Trophoblast cell (in vitro differentiated cells and primary cell): ENCODE measurements around the gene ZC3H12D.

ENCODE experiments used
- DNase-seq, 2 donors: peaks; one replicate each; pipeline ENCODE4 v3.0.0-alpha.2; 2016
- H2AFZ ChIP-seq: 2 replicates; pipeline ENCODE4 v1.6.1; 2013; ENCODE audit warnings: low read length, moderate library complexity, mild to moderate bottlenecking; ENCODE audit not compliant: insufficient read depth, poor library complexity
- H2AK5ac ChIP-seq: 2 replicates; pipeline ENCODE4 v1.6.1; 2013; ENCODE audit warnings: mild to moderate bottlenecking, low read length
- H2BK120ac ChIP-seq: 2 replicates; pipeline ENCODE4 v1.6.1; 2013; ENCODE audit warnings: low read length, mild to moderate bottlenecking, moderate library complexity; ENCODE audit not compliant: insufficient read depth, poor library complexity
- H2BK12ac ChIP-seq: 2 replicates; pipeline ENCODE4 v1.6.1; 2013; ENCODE audit warnings: mild to moderate bottlenecking, low read length, moderate library complexity
- H2BK5ac ChIP-seq: 2 replicates; pipeline ENCODE4 v1.6.1; 2013; ENCODE audit warnings: low read length, low read depth, moderate library complexity, mild to moderate bottlenecking; ENCODE audit not compliant: poor library complexity
- H3K14ac ChIP-seq: 2 replicates; pipeline ENCODE4 v1.6.1; 2013; ENCODE audit warnings: mild to moderate bottlenecking, low read length
- H3K18ac ChIP-seq: 2 replicates; pipeline ENCODE4 v1.6.1; 2013; ENCODE audit warnings: mild to moderate bottlenecking, low read length
- H3K23ac ChIP-seq: 2 replicates; pipeline ENCODE4 v1.6.1; 2013; ENCODE audit warnings: low read length
- H3K27ac ChIP-seq: 2 replicates; pipeline ENCODE4 v1.5.1; 2013; ENCODE audit warnings: low read depth, mild to moderate bottlenecking, inconsistent platforms, low read length, moderate library complexity
- H3K27me3 ChIP-seq: 2 replicates; pipeline ENCODE4 v1.6.1; 2013; ENCODE audit warnings: inconsistent platforms, mild to moderate bottlenecking, low read length, moderate library complexity; ENCODE audit not compliant: insufficient read depth
- H3K36me3 ChIP-seq, 2 experiments: 1 replicate in 1 of 2; 2 replicates in 1 of 2; pipeline ENCODE4 v1.6.1; 2013; ENCODE audit warnings: low read length in 2 of 2, mild to moderate bottlenecking in 2 of 2, moderate library complexity in 1 of 2; ENCODE audit not compliant: insufficient read depth in 2 of 2, control insufficient read depth in 1 of 2
- H3K4ac ChIP-seq: 2 replicates; pipeline ENCODE4 v1.6.1; 2013; ENCODE audit warnings: low read depth, mild to moderate bottlenecking, low read length, moderate library complexity
- H3K4me1 ChIP-seq, 2 experiments: 1 replicate in 1 of 2; 2 replicates in 1 of 2; pipeline ENCODE4 v1.6.1; 2013; ENCODE audit warnings: low read length in 2 of 2, mild to moderate bottlenecking in 2 of 2, moderate library complexity in 1 of 2; ENCODE audit not compliant: insufficient read depth in 2 of 2, control insufficient read depth in 1 of 2
- H3K4me2 ChIP-seq: 2 replicates; pipeline ENCODE4 v1.6.1; 2013; ENCODE audit warnings: inconsistent platforms, mild to moderate bottlenecking, low read length, moderate library complexity
- H3K4me3 ChIP-seq: 2 replicates; pipeline ENCODE4 v1.5.1; 2013; ENCODE audit warnings: mild to moderate bottlenecking, low read depth, low read length, inconsistent platforms
- H3K79me1 ChIP-seq: one replicate; pipeline ENCODE4 v1.6.1; 2013; ENCODE audit warnings: low read length
- H3K79me2 ChIP-seq: 2 replicates; pipeline ENCODE4 v1.6.1; 2013; ENCODE audit warnings: low read length, mild to moderate bottlenecking; ENCODE audit not compliant: control insufficient read depth, insufficient read depth, poor library complexity
- H3K9ac ChIP-seq: 2 replicates; pipeline ENCODE4 v1.6.1; 2013; ENCODE audit warnings: mild to moderate bottlenecking, low read length
- H3K9me3 ChIP-seq: 2 replicates; pipeline ENCODE4 v1.6.1; 2013; ENCODE audit warnings: low read depth, mild to moderate bottlenecking, control low read depth, inconsistent platforms, low read length; ENCODE audit not compliant: insufficient read depth
- H4K12ac ChIP-seq: 2 replicates; pipeline ENCODE4 v1.6.1; 2013; ENCODE audit warnings: low read depth, mild to moderate bottlenecking, low read length, moderate library complexity
- H4K8ac ChIP-seq: 2 replicates; pipeline ENCODE4 v1.6.1; 2013; ENCODE audit warnings: low read depth, mild to moderate bottlenecking, low read length, moderate library complexity
- H4K91ac ChIP-seq: one replicate; pipeline ENCODE4 v1.6.1; 2013; ENCODE audit warnings: low read depth, mild to moderate bottlenecking, low read length, moderate library complexity
- WGBS: extraction: QIAGEN DNeasy Blood & Tissue Kit; methylation state at CpG from one replicate; pipeline ENCODE4 v1.1.7; 2013; ENCODE audit warnings: missing lambda C conversion rate; ENCODE audit not compliant: insufficient read length, insufficient coverage; ENCODE audit errors: extremely low coverage; 5-methylcytosine and 5-hydroxymethylcytosine counted together

ZC3H12D gene

DNA sequence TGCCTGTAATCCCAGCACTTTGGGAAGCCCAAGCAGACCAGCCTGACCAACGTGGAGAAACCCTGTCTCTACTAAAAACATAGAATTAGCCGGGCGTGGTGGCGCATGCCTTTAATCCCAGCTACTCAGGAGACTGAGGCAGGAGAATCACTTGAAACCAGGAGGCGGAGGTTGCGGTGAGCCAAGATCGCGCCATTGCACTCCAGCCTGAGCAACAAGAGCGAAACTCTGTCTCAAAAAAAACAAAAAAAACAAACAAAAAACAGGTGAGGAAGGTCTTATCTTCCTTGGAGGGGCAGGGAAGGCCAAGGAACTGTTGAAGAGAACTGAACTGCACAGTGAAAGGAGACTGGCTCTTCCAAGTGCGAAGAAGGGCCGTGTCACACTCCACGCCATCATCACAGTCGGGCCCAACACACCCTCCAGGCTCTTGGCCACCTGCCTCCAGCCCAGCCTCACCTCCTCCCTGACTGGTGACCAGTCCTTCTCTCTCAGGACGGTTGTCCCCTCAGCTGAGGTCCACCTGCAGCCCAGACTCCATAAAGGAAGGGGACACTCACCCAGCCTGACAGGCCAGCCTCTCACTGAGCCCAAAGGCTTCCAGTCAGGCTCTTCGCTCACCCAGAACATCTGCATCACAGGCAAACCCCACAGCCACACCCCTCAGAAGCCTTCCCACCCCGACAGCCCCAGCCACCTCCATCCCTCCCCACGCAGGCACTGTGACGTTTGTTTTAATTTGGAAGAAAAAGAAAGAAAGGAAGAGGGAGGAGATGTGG lies 4.1 kb downstream of the ZC3H12D start:
- H3K36me3 ChIP-seq, result no peaks in the 10 kb centered on the region

GRCh38 chr6:149478631-149479314 lies 6.0 kb downstream of the ZC3H12D start:
- H2AFZ ChIP-seq, result no peak overlapping the region
- H3K4me2 ChIP-seq, result no peak overlapping the region
- H4K12ac ChIP-seq, result no peak overlapping the region
- no peak overlapping the region for H2BK5ac ChIP-seq
- no peak overlapping the region for H3K23ac ChIP-seq
- no peaks in the 10 kb centered on the region for H3K36me3 ChIP-seq
- H3K9me3 ChIP-seq, result peaks cover 4% of the 10 kb centered on the region
- H3K4me1 ChIP-seq, result no peaks in the 10 kb centered on the region
- H4K91ac ChIP-seq, result no peak overlapping the region
- no peak overlapping the region for H2BK120ac ChIP-seq
- no peaks in the 10 kb centered on the region for H3K79me2 ChIP-seq
- H3K4me3 ChIP-seq, result no peak overlapping the region
- WGBS, result no CpG with 5 or more reads among the region's 5 CpGs
- H3K79me1 ChIP-seq, result no peaks in the 10 kb centered on the region
- H3K27ac ChIP-seq, result no peak overlapping the region
- no peak overlapping the region for H3K18ac ChIP-seq
- H3K14ac ChIP-seq, result no peak overlapping the region
- H2BK12ac ChIP-seq, result no peak overlapping the region
- no peak overlapping the region for H3K9ac ChIP-seq
- H4K8ac ChIP-seq, result no peak overlapping the region
- no peaks in the 10 kb centered on the region for H3K27me3 ChIP-seq
- peak in 1 of 2 donors; percentile 61 for DNase-seq
- no peak overlapping the region for H3K4ac ChIP-seq
- H2AK5ac ChIP-seq, result no peak overlapping the region

More for the DNA sequence above, 4.1 kb downstream of the ZC3H12D start:
- H3K4ac ChIP-seq, result no peak overlapping the region
- H4K8ac ChIP-seq, result no peak overlapping the region
- H3K4me3 ChIP-seq, result peak overlapping the region; percentile 12
- H3K4me2 ChIP-seq, result no peak overlapping the region
- peaks cover 2% of the 10 kb centered on the region for H3K9me3 ChIP-seq
- WGBS, result 100% methylated on average over 1 of the region's 18 CpGs
- no peak overlapping the region for H3K23ac ChIP-seq
- H4K12ac ChIP-seq, result no peak overlapping the region
- no peaks in the 10 kb centered on the region for H3K79me2 ChIP-seq
- H2BK5ac ChIP-seq, result no peak overlapping the region
- H2BK12ac ChIP-seq, result no peak overlapping the region
- no peak overlapping the region for H4K91ac ChIP-seq
- no peak overlapping the region for H2AFZ ChIP-seq
- no peaks in the 10 kb centered on the region for H3K79me1 ChIP-seq
- no peaks in the 10 kb centered on the region for H3K4me1 ChIP-seq
- H2AK5ac ChIP-seq, result no peak overlapping the region
- no peak overlapping the region for H3K14ac ChIP-seq
- H2BK120ac ChIP-seq, result no peak overlapping the region
- H3K18ac ChIP-seq, result no peak overlapping the region
- DNase-seq, result no peak
- H3K27ac ChIP-seq, result no peak overlapping the region
- H3K9ac ChIP-seq, result no peak overlapping the region
- no peaks in the 10 kb centered on the region for H3K27me3 ChIP-seq

GRCh38 chr6:149477544-149477943 lies 7.3 kb downstream of the ZC3H12D start:
- Histone ChIP-seq H4K12ac (no peak overlapping the region), H3K18ac (no peak overlapping the region), H4K8ac (no peak overlapping the region), H2BK5ac (no peak overlapping the region), H3K9me3 (peaks cover 4% of the 10 kb centered on the region), H2AFZ (no peak overlapping the region), H3K4me1 (no peaks in the 10 kb centered on the region), H3K4me2 (no peak overlapping the region), H4K91ac (no peak overlapping the region), H3K9ac (no peak overlapping the region), H3K79me1 (no peaks in the 10 kb centered on the region), H3K27me3 (no peaks in the 10 kb centered on the region), H3K4me3 (no peak overlapping the region), H3K4ac (no peak overlapping the region), H2BK120ac (no peak overlapping the region), H3K36me3 (no peaks in the 10 kb centered on the region), H2AK5ac (no peak overlapping the region), H2BK12ac (no peak overlapping the region), H3K14ac (no peak overlapping the region), H3K79me2 (no peaks in the 10 kb centered on the region), H3K27ac (no peak overlapping the region), H3K23ac (no peak overlapping the region)
- DNase-seq, result no peak
- WGBS, result no CpG with 5 or more reads among the region's 5 CpGs

- no peaks in the 10 kb centered on the region for H3K79me1 ChIP-seq
- no peak overlapping the region for H3K27ac ChIP-seq
Measured at GRCh38 chr6:149476789-149477455, 7.9 kb downstream of the ZC3H12D start.

More at GRCh38 chr6:149476789-149477455, 7.9 kb downstream of the ZC3H12D start:
- Histone ChIP-seq H3K4me1 (no peaks in the 10 kb centered on the region), H2AK5ac (no peak overlapping the region), H3K23ac (no peak overlapping the region), H2BK5ac (no peak overlapping the region), H4K8ac (no peak overlapping the region), H3K9me3 (peaks cover 4% of the 10 kb centered on the region), H2BK120ac (no peak overlapping the region), H3K4ac (no peak overlapping the region), H2AFZ (no peak overlapping the region), H3K36me3 (no peaks in the 10 kb centered on the region), H3K9ac (no peak overlapping the region), H4K91ac (no peak overlapping the region), H4K12ac (no peak overlapping the region), H3K18ac (no peak overlapping the region), H2BK12ac (no peak overlapping the region), H3K79me2 (no peaks in the 10 kb centered on the region), H3K4me3 (no peak overlapping the region), H3K4me2 (no peak overlapping the region), H3K14ac (no peak overlapping the region), H3K27me3 (no peaks in the 10 kb centered on the region)
- no CpG with 5 or more reads among the region's 6 CpGs for WGBS
- DNase-seq, result no peak
